GM23248 (cell line): ENCODE data around the gene AKR1C3.

ENCODE experiments used
- EZH2 ChIP-seq: fragments of 200-600 bp; sonication (generic); IDR thresholded peaks from 2 replicates; pipeline ENCODE4 v1.6.1; 2018; ENCODE audit warnings: antibody characterized with exemption, mild to moderate bottlenecking; ENCODE audit not compliant: insufficient read depth, poor library complexity, severe bottlenecking
- EZH2phosphoT487 ChIP-seq: fragments of 200-600 bp; sonication (generic); IDR thresholded peaks from 2 replicates; pipeline ENCODE4 v1.6.1; 2018; ENCODE audit warnings: antibody characterized with exemption, moderate library complexity, mild to moderate bottlenecking, low read depth; ENCODE audit not compliant: insufficient read depth

- TF ChIP-seq EZH2 (no peak), EZH2phosphoT487 (no peak)
These were observed 13.1 kb upstream of the AKR1C3 start for GRCh38 chr10:5081091-5081490.
